ENCODE data around the gene RALGPS1.

RALGPS1 gene, protein sequence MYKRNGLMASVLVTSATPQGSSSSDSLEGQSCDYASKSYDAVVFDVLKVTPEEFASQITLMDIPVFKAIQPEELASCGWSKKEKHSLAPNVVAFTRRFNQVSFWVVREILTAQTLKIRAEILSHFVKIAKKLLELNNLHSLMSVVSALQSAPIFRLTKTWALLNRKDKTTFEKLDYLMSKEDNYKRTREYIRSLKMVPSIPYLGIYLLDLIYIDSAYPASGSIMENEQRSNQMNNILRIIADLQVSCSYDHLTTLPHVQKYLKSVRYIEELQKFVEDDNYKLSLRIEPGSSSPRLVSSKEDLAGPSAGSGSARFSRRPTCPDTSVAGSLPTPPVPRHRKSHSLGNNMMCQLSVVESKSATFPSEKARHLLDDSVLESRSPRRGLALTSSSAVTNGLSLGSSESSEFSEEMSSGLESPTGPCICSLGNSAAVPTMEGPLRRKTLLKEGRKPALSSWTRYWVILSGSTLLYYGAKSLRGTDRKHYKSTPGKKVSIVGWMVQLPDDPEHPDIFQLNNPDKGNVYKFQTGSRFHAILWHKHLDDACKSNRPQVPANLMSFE

DNA sequence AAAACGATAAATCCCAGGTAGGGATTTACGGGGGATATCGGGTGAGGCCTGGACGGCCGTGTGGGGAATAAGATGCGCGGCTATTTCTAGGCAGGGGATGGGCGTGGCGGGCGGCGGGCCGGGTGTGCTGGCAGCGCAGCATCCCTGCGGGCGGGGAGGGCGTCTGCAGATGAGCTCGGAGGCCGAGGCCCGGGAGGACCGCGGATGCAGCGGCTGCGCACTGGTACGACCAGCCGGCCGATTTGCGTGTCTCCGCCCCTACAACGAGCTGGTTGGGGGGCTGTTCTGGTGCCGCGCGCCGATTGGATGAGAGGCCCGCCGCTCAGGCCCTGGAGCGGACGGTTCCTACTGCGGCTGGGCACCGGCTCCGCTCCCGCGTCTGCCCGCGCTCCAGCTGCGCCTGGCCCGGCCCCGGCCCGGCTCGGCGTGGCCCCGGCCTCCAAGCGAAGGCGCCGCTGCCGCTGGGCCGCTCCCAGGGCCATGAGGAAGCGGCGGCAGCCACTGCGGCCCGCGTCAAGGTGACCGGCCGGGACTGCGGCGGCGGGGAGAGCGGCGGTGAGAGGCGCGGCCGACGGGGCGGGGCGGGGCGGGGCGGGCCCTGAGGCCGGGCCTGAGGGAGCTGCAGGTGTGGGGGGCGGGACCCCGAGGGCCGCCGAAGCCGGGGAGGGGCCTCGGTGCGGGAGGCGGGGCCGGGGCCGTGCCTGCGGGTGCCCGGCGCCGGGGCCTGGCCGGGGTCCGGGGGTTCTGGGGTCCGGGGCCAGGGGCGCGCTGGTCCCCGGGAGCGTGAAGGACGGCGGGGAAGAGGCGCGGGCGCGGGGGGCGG lies at the start of gene RALGPS1:
Gene RALGPS1 (plus strand): TSS at position 325 of the 823 bp plus-strand sequence. CDS start 47,508 bp downstream, outside the sequence.
- DNase-seq = peak; percentile 91

DNA sequence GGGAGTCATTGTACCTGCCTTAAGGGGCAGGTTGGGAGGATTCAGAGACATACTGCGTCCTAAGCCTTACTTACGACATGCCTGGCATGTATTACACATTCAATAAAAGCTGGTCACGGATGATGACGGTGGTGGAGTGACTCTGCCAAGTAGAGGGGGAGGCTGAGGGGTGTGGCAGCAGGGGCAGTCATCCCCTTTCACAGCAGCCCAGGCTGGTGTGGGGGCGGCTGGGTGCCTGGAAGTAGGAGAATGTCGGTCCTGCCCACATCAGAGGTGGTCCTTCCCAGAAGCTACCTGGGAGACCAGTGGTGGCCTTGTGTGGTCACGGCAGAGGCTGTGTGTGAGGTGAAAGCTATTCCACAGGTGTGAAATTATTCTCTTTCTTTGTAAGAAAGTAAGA lies 45.2 kb upstream of the RALGPS1 start:
- peak; percentile 28 for DNase-seq

DNA sequence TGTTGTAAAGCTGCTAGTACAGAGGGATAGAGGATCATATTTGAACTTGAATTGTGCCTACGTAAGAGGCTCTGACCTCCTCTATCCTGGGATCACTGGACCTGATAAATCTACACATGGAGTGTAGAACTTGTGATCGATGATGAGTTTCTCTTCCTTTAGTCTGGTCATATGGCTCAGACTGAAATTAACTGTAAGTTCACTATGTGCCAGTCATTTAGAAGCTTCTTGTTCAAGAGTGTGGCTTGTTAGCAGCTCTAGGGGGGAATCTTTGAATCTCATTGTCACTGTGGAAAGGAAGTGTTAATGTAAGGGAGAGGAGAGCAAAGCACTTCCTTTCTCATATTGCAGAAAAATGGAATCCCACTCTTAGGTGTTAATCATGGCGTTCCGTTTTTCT lies 42.1 kb upstream of the RALGPS1 start:
- no peak for DNase-seq

DNA sequence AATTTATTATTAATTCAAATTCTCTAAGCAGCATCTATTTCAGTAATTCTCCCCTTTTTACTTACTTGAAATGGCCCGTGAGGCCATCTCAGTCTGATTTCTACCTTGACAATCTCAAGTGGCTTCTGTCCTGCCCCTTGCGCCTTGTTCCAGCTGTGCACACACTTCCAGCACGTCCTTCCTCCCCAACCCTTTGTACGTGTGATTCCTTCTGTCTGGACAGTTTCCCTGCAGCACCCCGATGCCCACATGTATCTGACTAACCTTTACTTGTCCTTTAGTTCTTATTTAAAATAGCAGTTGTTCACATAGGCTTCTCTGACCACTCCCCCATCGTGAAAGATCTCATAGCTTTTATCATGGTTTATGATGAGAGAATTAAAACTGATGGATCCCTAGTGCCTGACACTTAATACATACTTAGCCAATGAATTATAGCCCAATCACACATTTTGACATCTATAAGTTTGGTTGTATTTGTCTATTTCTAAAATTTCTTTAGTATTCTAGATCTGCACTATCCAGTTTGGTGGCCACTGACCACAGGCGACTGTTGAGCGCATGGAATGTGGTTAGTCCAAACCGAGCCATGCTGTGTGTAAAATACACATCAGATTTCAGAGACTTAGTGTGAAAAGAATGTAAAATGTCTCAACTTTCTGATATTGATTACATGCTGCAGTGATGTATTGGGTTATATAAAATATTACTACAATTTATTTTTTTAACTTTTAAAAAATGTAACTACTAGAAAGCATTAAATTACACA lies 39.9 kb upstream of the RALGPS1 start:
- DNase-seq = no peak

DNA sequence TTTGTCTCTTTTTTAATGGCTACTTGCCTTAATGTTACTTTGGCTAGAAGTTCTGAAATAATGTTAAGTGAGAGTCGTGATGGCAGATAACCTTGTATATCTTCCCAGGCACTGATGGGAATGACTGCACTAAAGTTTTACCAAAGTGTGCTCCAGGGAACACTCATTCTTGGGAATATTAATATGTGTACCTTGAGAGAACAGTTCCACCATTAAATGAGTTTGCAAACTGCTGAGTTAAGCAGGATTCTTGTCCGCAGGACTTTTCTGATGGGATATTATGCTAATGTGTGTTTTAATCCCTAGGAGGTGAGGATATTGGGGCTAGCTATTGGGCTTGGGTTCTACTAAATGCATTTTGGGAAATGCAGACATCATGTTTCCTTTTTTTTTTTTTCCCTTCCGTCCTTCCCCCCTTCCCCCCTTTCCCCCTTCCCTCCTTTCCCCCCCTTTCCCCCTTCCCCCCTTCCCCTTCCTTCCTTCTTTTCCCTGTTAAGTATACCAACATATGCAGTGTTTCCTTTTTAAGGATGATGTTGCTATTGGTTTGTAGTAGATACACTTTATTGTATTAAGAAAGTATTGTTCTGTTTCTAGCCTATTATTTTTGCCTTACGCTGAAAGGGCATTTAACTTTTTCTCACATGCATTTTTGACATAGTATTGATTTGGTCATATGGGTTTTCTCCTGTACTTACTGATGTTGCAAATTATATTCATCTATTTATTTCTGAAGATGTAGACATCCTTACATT lies 38.6 kb upstream of the RALGPS1 start:
- no peak for DNase-seq

DNA sequence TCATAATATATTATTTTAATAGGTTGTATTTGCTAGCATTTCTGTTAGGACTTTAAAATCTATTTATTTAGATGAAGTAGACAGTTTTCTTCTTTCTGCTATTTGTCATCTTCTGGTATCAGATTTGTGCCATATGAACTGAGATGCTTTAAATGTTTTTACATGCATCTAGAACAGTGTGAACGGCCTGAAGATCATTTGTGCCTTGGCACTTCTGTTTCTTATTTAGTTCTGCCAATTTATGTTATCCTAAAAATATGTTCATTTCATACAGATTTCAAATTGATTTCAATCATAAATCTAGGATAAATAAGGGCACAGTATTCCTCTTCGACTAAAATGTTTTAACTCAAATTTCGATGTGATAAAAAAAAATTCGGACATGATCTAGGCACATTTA lies 38.1 kb upstream of the RALGPS1 start:
- DNase-seq = no peak

DNA sequence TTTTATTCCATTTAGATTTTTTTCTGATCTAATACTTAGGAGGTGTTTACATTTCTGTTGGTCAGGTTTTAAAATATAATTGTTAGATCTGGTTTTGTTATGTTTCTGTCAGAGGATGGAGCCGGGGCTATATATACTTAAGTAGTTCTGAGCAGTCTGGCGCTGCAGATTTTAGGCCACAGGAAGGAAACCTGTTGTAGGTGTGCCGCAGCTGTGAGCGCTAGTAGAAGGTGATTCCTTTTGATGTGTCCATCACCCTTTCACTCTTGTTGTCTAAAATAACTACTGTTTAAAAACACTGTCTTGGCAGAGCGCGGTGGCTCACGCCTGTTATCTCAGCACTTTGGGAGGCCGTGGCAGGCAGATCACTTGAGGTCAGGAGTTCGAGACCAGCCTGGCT lies 37.2 kb upstream of the RALGPS1 start:
- DNase-seq = no peak

DNA sequence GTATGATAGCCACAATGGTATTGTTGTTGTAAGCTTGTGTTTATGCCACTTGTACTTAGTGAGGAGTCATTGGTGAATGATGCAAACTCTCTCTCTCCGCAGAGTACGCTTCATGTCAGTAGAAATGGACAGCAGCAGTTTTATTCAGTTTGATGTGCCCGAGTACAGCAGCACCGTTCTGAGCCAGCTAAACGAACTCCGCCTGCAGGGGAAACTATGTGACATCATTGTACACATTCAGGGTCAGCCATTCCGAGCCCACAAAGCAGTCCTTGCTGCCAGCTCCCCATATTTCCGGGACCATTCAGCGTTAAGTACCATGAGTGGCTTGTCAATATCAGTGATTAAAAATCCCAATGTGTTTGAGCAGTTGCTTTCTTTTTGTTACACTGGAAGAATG lies 35.3 kb upstream of the RALGPS1 start:
- DNase-seq = no peak

DNA sequence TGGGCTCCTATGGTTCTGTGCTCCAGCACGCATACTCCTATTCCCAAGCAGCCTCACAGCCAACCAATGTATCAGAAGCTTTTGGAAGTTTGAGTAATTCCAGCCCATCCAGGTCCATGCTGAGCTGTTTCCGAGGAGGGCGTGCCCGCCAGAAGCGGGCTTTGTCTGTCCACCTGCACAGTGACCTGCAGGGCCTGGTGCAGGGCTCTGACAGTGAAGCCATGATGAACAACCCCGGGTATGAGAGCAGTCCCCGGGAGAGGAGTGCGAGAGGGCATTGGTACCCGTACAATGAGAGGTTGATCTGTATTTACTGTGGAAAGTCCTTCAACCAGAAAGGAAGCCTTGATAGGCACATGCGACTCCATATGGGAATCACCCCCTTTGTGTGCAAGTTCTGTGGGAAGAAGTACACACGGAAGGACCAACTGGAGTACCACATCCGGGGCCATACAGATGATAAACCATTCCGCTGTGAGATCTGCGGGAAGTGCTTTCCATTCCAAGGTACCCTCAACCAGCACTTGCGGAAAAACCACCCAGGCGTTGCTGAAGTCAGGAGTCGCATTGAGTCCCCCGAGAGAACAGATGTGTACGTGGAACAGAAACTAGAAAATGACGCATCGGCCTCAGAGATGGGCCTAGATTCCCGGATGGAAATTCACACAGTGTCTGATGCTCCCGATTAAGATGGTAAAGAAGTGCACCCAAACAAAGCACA lies 34.2 kb upstream of the RALGPS1 start:
- no peak for DNase-seq

DNA sequence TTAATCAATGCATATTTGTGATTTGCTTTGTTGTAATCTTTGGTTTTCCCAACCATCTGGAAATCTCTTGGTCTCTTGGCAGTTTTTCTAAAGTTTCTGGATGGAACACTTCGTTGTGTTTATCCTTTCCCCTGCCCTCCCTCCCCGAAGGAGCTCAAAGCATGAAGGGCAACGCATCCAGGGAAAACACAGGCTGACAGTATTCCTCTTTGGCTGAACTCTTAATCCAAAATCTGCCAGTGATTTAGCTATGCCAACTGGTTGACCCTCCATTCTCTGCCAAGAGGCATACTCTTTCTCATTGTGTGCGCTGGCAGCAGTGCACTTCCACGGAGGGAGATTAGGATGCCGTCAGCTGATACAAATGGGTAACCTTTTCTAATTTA lies 33.6 kb upstream of the RALGPS1 start:
- no peak for DNase-seq

DNA sequence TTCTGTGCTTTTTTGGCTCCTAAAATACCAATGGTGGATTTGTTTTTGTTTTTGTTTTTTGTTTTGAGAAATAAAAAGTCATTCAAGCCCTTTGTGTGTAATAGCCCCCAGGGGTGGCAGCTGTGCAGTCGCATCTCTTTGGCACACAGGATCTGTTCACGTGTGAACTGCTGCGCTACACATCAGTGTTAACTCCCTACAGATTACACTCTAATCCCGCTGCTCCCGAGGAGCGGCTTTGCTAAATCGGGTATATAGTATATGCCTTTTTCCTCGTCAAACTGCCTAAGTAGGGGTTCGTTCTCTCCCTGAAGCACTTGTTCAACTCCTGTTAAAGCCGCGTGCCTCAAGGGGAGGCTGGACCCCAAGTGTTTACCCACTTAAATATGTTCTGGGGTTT lies 31.8 kb upstream of the RALGPS1 start:
- no peak for DNase-seq

DNA sequence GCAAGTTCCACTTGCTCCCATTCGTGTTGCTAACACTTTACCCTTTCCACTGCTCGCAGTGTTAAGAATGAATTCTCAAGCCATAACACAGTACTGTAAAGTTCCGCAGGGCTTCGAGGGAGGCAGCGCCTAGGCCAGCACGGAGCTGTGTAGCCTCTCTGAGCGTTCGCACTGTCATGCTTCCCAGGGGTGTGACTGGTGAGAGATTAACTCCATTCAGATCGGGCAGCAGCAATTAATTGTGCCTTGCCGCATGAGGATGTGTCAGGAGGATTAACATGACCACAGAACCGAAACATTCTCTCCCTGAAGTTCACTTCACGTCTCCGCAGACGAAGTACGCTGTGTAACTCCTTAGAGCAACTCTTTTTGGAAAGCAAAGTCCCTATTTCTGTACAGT lies 30.9 kb upstream of the RALGPS1 start:
- DNase-seq = no peak

DNA sequence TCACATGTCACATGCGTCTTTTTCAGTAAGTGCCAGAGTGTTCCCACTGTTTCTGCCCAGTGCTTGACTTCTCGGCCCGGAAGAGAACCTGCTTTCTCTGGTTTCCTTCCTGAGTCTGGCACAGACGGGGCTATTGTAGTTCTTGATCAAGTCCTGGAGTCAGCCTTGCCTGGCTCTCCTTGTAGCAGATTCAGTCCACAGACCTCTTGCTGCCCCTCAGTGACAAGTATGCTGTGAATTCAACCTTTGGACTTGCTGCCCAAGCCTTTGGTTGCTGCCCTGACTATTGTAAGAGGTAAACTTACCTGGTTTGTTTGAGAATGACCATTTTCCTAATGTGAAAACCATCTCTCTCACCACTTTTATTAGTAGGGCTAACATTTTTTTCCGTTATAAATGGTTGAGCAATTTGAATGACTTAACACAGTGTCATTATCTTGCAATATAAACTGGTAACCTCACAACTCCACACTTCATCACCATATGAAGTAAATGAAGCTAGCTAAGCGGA lies 29.4 kb upstream of the RALGPS1 start:
- no peak for DNase-seq

DNA sequence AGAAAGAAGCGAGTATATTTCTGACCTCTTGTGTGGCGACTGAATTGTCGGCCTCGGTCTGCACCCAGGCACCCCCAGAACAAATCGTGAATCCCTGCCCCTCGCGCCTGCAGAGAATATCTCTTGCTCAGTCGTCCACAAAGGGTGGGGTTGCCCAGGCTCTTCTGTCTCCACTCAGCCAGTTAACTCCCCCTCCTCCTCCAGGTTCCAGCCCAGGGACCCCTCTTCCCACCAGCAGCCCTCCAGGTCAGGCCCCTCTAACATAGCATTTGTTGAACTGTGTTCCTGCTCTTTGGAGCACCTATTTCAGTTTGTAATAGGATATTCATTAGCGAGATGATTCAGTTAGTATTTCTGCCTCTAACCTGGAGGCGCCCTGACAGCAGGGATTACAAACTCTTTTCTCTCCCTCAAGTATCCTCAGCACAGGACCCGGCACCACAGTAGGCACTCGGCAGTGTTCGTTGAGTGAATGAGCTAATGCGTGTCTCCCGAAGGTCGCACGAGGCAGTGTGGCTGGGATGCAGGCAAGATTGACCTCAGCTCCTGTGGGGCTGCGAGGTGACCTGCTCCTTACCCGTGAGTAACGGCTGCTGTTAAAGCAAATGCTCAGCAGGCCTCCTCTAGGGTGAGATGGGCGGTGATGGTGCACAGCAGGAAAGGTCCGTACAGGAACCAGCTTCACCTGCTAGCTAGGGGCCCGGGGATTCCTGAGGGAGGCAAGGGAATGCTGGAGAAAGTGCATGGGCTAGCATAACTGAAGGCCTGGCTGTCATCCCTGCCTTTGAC lies 28.4 kb upstream of the RALGPS1 start:
- DNase-seq = no peak

DNA sequence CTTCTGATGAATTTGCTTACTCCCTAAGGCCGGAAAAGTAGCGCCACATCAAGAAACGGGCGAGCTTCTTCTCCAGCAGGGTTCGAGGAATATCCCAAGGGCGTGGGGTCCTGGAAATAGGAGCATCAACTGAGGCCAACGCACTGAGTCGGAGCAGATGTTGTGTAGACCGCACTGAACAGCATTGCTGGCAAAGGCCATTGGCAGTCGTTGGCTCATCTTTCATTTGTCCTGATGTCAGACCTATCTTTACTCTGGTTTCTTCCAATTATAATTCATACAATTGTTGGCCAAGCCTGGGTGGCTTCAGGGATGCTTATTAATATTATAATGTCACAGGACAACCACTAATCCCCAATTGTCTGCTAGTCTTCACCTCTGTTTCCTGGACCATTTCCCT lies 27.7 kb upstream of the RALGPS1 start:
- no peak for DNase-seq

DNA sequence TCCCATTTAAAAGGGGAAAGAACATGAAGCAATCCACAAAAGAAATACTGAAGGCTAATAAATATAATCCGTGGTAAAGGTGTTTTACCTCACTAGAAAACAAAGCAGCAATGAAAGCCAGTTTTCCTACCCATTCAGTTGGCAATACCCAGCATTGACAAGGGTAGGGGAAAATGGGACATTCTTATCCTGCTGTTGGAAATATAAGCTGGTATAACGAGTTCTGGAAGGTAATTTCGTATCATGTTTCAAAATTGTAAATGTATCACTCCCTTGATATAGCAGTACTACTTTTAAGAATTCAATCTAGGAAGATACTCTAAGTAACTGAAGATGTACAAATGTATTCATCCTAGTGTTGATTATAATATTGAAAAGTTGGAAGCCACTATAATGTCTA lies 22.9 kb upstream of the RALGPS1 start:
- DNase-seq = no peak

DNA sequence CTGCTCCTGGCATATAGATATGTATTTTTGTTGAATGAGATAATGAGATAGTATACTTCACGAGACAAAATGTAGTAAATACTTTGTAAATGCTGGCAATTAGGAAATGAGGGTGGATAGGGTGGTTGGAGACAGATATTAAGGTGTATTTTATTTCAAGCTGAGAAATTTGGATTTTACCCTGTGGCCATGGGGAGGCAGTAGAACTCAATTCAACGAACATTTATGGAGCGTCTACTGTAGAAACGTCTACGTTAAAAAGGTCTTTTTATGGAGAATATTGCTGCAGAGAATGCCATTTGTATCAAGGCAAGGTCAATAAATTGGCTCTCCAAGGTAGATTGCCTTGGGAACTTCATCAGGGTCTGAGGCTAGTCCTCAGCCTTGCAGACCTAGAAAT lies 21.5 kb upstream of the RALGPS1 start:
- no peak for DNase-seq

DNA sequence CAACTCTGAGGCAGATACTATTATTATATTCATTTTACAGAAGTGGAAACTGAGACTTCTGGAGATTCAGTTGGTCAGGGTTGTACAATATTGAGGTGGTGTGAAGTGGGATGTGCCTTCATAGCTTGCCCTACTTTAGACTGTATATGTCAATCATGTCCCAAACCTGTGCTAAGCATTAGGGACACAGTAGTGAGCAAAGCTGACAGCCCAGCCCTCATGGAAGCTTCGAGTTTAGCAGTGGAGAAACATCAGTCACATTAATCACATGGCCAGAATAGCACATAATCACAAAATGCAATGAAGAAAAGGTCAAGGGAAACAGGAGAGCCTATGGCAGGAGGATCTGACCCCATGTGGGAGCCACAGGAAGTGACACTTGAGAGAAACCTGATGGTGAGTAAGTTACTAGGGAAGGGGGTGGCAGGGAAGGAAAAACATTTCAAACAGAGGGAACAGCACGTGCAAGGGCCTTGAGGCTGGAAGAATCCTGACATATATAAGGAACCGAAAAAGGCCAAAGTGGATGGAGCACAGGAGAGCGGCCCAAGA lies 20.5 kb upstream of the RALGPS1 start:
- DNase-seq = no peak

DNA sequence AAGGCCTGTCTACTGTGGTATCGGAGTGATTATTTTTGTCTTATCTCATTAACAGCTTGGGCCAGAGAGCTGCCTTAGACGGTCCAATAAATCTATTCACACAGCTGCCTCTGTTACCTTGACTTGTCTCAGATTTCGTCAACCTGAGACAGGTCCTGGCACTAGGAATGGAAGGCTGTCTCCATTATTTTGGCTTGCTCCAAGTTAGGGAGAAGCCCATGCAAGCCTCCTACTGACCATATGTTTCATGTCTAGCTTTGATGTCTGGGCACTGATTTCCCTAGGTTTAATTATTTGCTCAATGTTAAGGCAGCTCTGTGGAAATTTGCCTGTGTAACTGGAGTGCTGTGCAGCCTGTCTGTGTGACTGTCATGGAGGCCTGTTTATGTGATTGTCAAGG lies 12.4 kb upstream of the RALGPS1 start:
- DNase-seq = no peak

DNA sequence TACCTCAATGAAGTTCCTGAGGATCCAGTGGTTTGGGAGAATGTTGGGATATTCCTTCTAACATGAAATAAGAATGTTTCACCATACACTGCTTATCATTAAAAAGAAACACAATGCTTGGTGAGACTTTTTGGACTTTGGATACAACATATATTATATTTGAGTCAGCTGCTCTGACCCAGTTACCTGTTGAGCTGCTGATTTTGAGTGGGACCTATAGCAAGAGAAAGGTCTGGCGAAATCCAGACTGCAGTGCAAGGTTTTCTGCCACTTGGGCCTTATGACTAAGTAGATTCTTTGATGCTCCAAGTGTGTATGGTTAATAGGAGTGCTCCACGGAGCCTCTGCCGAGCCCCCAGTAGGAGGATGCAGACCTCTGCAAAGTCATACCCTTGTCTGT lies 10.0 kb upstream of the RALGPS1 start:
- DNase-seq = no peak
